Glomerular visceral epithelial cell (primary cell): ENCODE data around the gene CACNG3.
"Not testable (repeated sequence)": the region's sequence is repeated elsewhere in the genome, so short reads cannot be mapped to it uniquely, and the experiment has no call there.

Experiments
- DNase-seq: peaks from one replicate; pipeline ENCODE4 v3.0.0-alpha.2; 2016; ENCODE audit errors: extremely low spot score

Gene CACNG3

DNA sequence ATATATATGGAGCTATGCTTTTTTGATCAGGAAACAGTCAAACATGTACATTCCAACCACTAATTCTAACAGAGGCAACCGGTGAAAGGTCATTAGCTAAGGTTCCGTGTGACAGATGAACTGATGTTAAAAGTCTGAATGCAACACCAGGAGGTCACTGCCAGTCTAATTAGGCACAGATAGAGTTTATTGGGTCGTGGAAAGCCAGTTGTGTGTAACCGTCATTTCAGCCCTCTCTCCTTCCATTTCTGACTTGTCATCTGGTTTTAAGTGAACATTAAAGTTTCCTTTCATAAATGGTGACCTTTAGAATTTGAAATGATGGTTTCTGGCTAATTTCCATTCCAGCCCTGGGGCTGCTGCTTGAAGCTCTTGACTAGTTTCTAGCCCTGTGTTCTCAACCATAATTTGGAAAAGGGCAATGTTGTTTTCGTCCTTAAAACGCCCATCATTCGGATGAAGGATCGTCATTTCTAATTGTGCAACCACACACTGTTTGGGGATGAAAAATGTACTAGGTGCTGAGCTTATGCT, 23.9 kb downstream of the CACNG3 start:
- no peak for DNase-seq

DNA sequence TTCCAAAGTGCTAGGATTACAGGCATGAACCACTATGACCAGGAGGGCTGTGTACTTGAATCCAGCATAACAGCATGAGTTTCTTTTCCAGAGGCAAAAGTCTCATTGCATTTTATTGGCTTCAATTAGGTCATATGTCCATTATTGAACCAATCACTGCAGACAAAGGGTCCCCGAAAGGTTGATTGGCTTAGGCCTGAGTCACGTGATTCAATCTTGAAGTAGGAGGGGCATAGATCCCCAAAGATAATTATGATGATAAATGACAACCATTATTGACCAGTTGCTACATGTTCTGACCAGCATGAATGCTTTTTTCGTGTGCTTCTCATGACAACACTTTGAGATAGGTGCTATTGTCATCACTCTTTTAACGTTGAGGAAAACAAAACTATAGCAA, 25.3 kb downstream of the CACNG3 start:
- DNase-seq, result no peak

DNA sequence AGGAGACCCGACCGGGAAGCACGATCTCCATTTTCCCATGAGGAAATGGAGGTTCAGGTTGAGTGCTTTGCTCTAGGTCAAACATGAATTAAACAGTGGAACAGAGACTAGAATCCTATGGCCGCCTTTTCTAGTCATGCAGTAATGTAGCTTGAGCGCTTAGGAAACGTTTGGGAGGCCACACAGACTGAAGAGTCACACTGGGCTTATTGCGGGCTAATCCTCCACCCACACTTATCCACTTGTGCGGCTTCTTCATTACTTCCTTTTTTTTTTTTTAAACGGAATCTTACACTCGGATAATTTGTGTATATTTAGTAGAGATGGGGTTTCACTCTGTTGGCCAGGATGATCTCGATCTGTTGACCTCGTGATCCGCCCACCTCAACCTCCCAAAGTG, 26.0 kb downstream of the CACNG3 start:
- no peak for DNase-seq

DNA sequence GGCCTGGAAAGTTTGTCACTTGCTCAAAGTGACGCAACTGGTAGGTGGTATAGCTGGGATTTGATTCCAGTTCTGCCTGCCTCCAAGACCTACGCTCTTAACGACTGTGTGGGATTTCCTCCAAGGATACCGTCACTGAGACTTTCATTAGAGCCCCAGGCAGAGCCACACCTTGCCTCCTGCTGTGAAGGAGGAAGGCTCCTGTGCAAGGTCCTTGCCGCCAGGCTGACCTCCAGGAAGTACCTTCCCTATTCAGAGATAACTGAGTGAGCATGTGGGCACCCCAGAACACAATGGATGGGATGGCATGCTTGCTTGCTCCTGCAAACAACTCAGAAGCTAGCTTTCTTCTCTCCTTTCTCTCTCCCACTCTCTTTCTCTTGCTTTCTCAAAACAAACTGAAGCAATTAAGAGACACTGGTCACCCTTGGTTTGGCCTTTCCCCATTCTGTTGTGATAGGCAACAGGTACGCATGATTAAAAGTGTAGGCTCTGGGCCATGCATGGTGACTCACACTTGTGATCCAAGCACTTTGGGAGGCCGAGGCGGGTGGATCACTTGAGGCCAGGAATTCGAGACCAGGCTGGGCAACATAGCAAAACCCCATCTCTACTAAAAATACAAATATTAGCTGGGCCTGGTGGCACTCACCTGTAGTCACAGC, 30.7 kb downstream of the CACNG3 start:
- no peak for DNase-seq

DNA sequence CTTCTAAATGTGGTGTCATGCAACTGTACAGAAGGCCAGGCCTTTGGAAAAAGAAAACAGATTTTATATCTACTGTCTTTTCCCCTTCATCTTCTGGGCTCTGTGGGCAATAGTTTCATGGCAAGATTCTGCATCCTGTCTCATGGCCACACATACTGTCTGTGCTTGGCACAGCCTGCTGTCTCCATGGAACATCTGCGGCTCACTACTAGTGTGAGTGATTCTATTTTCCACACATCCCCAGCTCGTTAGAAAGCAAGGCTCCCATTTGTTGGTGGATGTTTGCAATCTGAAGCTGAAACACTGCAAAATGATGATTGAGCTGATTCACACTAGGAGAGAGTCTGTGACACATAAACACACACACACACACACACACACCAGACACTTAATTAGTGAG, 32.4 kb downstream of the CACNG3 start:
- no peak for DNase-seq

DNA sequence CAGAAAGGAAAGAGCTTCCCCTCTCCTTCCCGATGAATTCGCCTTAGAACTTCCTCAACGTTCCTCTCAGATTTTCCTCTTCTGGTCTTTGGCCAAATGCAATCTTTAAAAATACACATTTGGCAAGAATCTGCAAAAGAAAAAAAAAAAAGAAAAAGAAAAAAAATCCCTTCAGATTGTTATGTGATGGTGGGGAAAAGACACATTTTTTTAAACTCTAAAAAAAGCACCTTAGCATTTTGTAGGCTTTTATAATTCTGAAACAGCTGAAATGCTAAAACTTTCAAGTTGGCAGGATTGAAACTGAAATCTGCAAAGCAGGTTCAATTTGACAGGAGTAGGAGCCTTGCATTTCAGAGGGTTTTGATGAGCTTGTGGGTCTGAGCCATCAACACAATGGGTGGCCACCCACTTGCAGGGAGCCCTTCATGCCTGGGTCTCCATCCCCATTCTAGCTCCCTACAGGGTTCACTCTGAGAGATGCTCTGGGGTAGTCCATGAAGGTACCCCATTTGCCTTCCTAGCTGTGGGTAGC, 33.1 kb downstream of the CACNG3 start:
- DNase-seq, result no peak

DNA sequence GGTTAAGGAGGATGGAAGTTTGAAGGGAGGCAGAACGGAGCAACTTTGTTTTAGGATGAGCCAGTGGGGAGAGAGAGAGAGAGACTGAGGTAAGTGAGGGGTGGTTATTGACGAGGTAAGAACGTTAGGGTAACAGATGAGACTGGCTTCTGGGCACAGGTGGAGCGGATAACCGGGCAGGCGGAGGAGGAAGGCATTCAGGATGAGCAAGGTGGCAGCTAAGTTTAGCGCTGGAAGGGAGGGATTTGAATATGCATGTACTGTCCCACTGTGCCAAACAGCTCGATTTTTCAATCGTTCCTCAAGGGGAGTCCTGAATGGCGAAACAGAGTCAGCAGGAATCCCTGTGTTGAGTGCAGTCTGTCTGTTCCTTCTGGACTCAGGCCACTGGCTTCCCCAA, 35.8 kb downstream of the CACNG3 start:
- DNase-seq, result no peak

DNA sequence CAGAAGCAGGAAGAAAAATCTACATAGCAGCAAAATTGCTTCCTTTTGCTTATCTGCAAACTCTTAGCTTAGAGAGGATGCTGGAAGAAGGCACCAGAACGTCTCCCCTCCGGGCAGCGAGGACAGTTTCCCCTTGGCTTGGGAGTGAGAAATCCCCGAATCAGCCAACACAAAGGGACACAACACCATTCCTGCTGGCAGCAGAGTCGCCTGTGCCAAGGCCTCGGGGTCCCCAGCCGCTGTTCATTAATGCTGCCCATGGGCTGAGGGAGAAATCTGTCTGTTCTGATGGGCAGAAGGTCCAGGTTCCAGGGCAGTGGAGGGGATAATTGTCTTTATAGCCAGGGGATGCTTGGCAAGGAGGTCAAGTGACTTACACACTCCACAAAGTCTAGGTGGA, 38.0 kb downstream of the CACNG3 start:
- DNase-seq, result no peak

DNA sequence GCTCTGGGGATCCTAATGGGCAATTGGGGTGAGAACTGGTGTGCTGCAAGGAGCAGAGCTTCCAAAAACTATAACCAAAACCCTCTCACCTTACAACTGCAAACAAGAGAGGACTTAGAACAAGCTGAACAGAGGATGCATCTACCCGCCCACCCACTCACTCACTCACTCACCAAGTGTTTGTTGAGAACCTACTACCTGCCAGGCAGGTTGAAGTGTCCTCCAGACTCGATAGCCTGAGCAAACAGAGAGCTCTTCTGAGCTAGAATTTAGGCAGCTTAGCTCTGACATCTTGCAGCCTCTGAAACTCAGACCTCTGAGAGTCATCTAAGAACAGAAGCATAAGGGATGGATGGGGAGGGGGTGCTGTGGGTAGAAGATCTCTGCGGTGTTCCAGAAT, 41.2 kb downstream of the CACNG3 start:
- no peak for DNase-seq

DNA sequence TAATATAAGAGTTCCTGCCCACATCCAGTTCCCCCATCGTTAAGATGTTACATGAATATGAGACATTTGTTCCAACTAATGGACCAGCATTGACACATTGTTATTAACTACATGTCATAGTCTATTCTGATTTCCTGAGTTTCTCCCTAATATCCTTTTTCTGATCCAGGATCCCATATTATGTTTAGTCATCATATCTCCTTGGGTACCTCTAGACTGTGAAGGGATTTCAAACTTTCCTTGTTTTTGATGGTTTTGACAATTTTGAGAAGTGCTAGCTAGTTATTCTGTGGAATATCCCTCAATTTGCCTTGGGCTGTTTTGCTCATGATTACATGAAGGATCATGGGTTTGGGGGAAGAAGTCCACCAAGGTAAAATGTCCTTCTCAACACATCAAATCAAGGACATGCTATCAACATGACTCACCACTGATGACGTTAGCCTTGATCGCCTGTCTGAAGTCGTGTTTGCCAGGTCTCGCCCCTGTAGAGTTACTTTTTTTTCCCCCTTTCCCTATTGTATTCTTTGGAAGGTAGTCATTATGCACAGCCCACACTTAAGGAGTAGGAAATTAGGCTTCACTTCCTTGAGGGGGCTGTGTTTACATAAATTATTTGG, 42.5 kb downstream of the CACNG3 start:
- DNase-seq, result no peak

DNA sequence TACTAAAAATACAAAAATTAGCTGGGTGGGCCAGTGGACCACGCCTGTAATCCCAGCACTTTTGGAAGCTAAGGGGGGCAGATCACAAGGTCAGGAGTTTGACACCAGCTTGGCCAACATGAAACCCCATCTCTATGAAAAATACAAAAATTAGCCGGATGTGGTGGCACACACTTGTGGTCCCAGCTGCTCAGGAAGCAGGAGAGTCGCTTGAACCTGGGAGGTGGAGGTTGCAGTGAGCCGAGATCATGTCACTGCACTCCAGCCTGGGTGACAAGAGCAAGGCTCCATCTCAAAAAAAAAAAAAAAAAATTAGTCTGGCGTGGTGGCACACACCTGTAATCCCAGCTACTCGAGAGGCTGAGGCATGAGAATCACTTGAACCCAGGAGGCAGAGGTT, 44.6 kb downstream of the CACNG3 start:
- not testable (repeated sequence) for DNase-seq

DNA sequence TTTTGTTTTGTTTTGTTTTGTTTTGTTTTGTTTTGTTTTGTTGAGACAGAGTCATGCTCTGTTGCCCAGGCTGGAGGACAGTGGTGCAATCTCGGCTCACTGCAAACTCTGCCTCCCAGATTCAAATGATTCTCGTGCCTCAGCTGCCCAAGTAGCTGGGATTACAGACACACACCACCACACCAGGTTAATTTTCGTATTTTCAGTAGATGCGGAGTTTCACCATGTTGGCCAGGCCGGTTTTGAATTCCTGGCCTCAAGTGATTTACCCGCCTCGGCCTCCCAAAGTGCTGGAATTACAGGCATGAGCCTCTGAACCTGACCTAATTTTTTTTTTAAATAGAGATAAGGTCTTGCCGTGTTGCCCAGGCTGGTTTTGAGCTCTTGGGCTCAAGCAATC, 46.5 kb downstream of the CACNG3 start:
- no peak for DNase-seq

DNA sequence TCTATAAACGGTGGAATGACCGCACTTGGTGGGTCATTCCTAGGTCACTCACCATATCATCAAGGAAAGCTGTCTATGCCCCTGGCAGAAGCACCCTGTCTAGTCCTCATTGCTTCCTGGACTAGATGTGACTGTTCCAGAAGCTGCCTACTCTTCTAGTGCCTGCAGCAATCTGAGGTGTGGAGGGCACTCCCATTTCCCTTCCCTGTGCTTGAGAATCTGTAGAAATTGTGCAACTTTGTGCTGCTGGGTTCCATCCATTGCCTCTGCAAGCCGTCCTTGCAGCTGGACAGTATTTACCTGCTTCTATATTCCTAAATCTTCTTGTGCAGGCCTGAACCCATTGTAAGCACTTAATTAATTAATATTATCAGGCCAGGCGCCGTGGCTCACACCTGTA, 52.1 kb downstream of the CACNG3 start:
- DNase-seq, result no peak

DNA sequence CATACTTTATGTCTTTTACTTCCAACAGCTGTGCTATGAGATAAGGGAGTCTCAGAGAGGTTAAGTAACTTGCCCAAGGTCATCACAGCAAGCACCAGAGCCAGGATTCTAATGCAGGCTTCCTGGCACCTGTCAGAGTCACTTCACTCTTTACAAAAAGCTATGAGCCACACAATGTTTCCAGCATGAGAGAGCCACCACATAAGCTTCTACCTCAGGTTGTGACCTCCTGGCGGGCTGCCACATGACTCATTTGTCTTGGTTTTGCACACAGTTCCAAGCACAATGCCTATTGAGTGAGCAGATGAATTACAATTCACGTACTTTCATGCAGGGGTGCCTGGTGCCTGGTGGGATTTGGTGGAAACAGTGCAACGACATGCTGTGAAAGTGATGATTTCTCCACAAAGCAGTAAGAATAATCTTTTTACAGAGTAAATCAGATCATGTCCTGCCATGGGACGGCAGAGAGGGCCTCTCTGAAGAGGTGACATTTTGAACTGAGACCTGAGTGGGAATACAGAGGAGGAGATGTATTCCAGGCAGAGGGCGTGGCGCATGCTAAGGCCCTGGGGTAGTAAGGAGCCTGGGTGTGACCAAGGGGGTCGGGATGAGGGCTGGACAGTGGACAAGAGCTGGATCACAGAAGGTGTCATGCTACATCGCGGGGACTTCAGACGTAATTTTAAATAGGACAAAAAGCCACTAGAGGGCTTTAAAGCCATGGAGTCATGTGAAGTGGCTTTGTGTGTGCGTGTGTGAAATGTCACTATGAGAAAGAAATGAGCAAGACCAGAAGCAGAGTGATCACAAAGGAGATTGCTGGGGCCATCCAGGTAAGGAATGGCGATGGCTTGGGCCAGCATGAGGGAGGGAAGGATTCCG, 53.4 kb downstream of the CACNG3 start:
- DNase-seq, result peak; percentile 2

DNA sequence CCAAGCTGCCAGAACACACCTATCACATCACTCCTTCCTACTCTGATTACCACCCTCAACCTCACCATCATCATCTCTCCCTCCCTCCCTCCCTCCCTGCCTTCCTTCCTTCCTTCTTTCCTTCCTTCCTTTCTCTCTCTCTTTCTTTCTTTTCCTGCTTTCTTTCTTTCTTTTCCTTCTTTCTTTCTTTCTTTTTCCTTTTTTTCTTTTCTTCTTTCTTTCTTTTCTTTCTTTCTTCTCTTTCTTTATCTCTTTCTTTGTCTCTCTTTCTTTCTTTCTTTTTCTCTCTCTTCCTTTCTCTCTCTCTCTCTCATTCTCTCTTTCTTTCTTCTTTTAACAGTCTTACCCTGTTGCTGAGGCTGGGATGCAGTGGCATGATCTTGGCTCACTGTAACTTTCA, 59.2 kb downstream of the CACNG3 start:
- no peak for DNase-seq

DNA sequence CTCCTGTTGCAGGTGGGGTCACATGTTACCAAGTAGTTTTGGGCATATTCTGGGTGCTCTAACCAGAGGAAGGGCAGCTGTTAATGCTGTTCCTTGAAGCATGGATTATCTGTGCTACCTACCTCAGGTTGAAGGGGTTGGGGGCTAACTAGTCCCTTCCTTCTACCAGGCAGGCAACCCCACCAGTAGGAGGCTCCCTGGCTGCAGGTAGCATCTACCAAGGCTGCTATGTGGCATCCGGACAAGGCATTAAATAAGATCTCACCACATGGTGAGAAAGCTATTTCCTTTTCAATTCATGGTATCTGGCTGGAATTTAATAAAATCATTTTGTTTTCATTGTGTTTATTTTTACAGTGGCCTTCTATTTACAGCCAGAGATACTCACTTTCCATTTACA, 62.5 kb downstream of the CACNG3 start:
- no peak for DNase-seq

DNA sequence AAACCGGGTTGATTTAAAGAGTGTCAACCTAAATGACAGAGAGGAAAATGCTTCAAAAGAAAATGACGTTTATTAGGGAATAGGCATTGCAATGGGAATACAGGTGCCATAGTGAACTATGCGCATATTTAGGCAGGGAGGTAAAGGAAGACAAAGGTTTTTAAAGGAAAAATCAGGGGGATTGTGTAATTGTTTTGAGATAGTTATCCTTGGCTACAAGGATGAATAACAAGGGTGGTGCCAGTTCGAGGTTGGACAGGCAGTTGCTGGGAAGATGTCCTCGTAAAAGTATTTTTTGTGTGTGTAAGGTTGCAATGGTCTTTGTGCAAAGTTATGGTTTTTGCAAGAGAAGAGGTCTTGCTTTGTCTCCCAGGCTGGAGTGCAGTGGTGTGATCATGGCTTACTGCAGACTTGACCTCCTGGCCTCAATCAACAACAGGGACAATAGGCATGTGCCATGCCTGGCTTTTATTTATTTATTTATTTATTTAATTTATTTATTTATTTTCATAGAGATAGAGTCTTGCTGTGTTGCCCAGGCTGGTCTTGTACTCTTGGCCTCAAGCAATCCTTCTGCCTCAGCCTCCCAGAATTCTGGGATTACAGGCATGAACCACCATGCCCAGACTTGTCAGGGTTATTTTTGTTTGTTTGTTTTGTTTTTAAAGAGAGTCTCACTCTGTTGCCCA, 63.1 kb downstream of the CACNG3 start:
- DNase-seq, result no peak

DNA sequence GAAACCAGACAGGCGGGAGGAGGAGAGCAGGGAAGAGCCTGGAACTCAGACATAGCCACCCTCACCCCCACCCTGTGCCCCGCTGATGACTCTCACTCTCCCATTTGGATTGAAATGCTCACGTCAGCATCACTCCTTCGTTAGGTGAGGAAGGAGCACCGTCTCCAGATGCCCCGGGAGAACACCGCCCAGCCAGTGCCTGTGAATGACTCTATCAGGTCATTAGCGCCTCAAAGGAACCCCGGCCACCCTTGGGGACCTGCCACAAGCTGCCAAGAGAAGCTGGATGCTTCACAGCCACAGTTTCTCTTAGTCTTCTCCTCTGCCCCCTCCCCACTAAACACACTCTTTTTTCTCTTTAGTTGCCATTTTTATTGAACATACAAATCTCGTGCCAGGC, 66.0 kb downstream of the CACNG3 start:
- DNase-seq, result no peak

DNA sequence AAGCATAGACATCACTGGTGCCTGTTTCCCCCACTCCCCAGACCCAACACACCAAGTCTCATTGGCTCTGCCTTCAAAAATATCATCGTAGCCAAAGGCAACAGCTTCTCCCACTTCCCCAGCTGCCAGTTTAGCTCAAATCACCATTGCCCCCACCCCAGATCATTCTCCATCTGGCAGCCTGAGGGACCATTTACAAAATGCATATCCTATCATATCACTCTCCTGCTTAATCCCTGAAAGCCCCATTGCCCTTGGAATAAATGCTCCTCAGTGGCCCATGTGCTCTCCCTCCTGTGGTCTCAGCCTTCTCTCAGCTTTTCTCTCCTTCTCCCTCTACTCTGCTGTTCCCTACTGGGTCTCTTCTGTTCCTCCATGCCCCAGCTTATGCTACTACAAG, 68.3 kb downstream of the CACNG3 start:
- no peak for DNase-seq

DNA sequence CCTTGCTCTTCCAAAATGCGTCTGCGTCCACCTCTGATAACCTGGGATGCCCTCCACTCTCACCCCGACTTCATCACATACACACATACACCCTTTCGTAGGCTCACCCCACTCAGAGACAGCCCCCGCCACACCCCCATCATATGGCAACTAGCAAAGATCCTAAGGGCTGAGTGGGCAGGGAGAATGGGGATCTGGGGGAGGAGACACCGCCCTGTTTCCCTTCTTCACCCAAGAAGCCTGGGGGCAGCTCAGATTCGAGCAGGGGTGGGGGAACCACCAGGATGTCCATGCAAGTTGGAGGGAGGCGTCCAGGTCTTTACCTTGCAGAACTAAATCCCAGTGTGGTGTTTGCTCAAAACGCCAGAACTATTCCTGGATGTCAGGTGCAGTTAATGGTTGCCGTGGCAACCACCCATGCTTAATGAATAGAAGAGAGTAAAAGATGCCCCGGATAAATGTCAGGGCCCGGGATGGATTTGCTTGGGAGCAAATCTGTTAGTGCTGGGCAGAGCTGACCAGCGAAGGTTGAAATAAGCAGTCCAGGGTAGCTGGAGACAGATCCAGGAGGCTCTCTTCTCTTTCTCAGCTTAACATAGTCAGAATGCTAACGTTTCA, 72.8 kb downstream of the CACNG3 start:
- no peak for DNase-seq

DNA sequence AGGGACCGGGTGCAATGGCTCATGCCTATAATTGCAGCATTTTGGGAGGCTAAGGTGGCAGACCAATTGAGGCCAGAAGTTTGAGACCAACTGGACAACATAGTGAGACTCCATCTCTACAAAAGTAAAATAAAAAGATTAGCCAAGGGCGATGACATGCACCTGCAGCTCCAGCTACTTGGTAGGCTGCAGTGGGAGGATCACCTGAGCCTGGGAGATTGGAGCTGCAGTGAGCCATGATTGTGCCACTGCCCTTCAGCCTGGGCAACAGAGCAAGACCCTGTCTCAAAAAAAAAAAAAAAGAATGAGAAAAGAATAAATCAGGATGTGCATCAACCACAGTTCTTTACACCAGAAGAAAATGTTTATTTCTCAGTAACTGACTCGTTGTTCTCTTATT, 76.0 kb downstream of the CACNG3 start:
- DNase-seq, result no peak
